ENCODE results near the gene SLC4A7.
"Not testable (repeated sequence)": the region's sequence is repeated elsewhere in the genome, so short reads cannot be mapped to it uniquely, and the experiment has no call there.

The SLC4A7 gene

DNA sequence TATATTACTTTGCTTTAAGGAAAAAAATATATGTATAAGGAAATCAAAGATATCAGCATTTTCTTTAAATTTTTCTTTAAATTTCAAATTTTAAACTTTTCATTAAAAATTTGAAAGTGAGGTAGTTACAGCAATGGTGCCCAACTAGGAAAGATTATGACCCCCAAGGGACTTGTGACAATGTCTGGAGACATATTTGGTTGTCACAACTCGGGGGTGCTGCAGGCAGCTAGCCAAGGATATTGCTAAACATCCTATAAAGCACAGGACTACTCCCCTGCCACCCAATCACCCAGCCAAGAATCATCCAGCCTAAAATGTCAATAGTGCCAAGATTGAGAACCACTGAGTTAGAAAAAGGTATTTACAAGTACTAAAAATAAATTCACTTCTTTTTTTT lies 57.3 kb downstream of the SLC4A7 start:
- no peak for DNase-seq

- no peak for DNase-seq
These were observed 58.2 kb downstream of the SLC4A7 start for GRCh38 chr3:27425896-27426565.

GRCh38 chr3:27424812-27425521 lies 59.2 kb downstream of the SLC4A7 start:
- DNase-seq, result not testable (repeated sequence)

DNA sequence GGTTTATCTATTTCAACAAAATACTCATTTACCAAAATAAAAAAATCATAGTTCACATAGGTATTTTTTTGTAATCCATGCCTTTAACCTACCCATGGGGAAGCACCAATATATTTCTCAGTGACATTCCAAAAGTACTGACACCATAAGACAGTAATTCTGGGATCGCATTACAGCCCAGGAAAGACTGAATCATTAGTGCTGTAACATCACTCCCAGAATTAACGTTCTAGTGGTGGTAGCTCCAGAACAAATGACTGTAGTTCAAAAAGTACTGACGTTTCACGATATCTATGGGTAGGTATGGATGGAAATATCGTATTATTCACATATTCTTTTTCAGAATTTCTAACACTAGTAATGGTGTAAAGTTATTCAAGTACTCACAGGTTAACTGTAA lies 60.7 kb downstream of the SLC4A7 start:
- DNase-seq, result peak; percentile 80

GRCh38 chr3:27422617-27423016 lies 61.6 kb downstream of the SLC4A7 start:
- DNase-seq, result no peak

- DNase-seq, result no peak
These were observed 69.0 kb downstream of the SLC4A7 start for GRCh38 chr3:27415202-27415601.

DNA sequence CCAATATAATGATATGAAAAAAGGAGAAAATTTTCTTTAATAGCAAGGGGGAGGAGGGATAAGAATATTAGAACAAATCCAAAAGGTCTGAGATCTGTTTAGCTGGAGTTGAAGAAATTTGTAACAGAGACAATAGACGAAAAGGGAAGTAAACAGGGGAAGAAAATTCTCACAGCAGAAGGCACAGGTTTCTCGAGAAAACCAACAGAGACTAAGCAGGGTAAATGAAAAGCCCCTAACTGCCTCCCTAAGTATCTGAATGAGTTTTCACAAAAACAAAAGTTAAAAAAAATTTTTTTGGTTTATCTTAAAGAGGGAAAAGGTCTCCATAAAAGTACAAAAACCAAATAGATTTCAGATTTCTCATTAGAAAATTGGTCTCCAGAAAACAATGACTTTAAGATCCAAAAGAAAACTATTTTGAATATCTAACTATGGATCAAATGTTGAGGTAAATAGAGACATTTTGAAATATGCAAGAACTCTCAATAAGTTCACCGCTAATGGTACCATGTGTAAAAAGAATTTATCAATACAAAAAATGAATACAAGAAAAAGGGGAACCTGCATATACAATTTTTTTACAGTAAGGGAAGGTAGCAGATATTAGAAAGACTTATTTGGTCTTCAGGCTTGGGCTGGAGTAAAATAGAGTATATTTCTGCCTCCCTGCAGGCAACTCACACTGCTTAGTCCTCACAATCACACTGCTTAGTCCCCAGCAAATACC lies 91.1 kb downstream of the SLC4A7 start:
- no peak for DNase-seq

GRCh38 chr3:27392414-27392813 lies 91.8 kb downstream of the SLC4A7 start:
- not testable (repeated sequence) for DNase-seq

DNA sequence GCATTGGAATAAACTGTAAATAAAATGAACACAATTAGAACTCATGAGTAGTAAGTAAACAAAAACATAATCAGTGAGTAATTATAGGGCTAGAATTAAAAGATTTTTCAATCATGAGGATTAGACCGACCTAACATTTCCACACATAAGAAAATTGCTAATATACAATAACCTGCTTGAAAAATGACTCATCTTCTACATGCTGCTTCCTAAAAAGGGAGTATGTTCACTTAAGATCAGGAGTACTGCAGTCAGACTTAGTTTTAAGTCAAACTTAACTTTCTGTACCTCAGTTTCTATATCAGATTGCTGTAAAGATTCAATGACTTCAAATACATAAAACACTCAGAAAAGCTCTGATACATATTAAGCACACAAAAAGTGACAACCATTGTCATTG lies 92.4 kb downstream of the SLC4A7 start:
- DNase-seq, result no peak

DNA sequence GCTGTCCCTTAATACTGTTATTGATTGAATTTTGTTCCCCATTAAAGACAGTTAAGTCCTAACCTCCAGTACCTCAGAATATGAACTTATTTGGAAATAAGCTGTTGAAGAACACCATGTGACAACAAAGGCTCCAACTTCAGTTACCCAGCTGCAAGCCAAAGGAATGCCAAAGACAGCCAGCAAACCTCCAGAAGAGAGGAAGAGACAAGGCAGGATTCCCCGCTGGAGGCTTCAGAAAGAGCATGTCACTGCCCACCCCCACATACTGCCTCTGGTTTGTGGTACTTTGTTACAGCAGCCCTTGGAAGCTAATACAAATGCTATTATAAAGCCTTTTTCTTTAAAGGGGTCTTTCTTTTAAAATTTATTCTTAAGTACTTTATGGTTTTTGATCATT lies 96.6 kb downstream of the SLC4A7 start:
- DNase-seq, result no peak

DNA sequence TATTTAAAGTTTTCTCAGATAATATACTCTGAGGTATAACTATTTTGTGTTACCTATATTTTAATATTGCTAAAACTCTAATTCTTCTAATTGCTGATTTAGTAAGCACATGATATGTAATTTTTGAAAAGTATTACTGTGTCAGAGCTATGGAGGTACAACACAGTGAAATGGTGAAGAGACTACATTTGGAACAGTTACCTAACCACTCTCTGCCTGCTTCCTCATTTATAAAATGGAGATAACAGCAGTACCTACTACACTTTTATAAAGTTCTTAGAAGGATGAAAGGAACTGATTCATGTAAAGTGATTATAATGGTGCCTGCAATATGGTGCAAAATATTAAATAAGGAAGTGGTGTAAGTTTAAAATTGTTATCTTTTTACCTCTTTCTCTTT lies 98.7 kb downstream of the SLC4A7 start:
- no peak for DNase-seq

- DNase-seq, result no peak
These were observed 100.0 kb downstream of the SLC4A7 start for GRCh38 chr3:27384191-27384590.

DNA sequence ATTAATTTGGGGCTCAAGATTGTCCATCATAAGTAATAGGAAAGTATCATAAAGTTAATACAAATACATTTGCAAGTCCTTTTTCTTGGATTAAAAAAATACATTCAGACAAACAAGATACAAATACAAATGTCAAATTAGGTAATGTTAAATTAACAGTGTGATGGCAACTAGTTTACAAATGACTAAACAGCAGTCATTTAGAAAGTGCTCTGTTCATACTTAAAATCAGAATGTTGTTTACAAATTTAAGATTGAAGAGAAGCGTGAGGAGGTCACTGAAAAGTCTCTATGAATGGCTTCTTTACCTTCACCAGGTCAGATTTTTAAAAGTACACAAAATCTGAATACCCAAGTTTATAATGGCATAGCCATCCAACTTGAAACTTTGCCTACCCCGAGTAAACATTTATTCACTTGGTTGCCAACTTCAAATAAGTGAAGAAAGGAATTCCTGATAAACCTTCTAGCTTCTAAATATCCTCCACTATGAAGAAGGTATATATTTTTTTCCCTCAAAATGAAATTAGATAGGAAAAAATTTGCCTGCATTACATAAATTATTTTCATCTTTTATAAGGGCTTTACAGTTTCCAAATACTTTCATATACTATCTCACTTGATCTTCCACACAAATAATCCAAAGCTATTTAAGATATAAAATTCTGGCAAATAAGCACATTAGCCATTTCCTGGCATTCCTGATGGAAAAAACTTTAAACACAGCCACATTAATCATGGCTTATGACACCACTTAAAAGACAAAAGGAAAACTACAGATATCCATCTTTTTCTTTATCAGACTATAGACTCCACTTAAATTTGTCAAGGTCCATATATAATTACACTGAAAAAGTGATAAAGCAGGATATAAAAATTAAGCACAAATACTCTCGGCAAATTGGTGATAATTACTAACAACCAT lies 103.5 kb downstream of the SLC4A7 start:
- DNase-seq, result no peak

DNA sequence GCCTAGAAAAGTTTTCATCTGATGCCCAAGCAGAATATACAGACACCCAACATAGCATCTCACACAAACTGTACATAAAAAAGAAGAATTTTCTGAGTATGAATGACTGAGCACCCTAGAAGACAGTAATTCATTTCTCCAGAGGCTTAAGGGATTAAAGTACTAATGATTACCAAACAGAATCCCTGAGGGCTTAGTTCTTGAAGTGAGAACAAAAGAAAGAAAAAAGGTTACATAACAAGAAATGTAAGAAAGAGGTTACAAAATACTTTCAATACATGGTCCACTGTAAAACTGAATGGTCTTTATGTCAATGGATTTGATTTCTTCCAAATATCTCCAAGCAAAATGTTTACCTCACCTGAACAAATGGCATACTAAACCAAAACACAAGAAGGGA lies 105.9 kb downstream of the SLC4A7 start:
- no peak for DNase-seq

DNA sequence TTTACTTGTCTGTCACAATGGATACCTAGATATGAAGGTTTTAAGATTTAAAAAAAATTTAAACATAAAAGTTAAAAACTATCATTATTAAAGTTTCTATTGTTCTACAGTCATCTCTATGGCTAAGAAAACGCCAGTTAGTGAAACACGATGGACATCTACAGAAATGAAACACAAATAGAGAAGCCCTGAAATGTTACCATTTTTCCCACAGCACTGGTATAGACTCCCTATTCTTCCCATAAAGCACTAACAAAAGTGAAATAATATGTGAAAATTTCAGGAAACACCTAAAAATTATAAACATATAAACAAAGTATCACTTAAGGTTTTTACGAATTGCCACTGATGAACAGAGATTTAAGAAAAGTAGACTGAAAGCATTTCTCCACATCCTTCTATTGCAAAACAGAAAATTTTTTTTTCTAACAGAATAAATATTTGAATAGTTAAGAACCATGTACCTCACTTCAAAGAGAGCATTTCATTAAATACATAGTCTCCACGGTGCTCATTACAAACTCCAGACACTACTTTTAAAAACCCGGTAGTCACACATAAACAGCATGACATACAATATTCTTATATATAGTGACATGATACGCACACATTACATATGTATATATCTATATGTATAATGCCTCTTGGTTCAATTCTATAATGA lies 107.9 kb downstream of the SLC4A7 start:
- no peak for DNase-seq

GRCh38 chr3:27368831-27369607 lies 115.2 kb downstream of the SLC4A7 start, which contains the start of gene NEK10:
Gene NEK10, minus strand, starts transcription at chr3:27369383. Its CDS starts 16,501 bp downstream, at chr3:27352882.
- DNase-seq, result no peak

- DNase-seq, result no peak
These were observed 118.1 kb downstream of the SLC4A7 start for GRCh38 chr3:27366062-27366591.

GRCh38 chr3:27360113-27361078 lies 123.8 kb downstream of the SLC4A7 start:
- no peak for DNase-seq

DNA sequence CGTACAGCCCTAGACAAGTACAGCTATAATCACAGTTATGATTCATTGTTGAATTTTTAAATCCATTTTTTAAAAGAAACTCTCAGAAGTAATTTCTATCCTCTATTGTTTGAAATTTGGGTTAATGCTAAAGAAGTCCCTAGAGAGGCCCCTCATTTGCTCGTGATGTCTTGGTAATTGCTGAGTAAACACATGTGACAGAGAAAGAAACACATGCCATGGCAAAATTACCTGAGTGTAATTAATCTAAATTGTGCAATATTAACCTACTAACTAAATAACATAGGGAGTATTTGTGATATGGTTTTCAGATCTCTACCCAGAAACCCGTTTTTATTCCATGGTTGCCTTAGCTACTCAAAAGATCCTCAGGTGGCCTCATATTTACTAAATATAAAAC lies 125.8 kb downstream of the SLC4A7 start:
- no peak for DNase-seq
